ENCODE measurements around the gene TUBGCP2.

The TUBGCP2 gene

DNA sequence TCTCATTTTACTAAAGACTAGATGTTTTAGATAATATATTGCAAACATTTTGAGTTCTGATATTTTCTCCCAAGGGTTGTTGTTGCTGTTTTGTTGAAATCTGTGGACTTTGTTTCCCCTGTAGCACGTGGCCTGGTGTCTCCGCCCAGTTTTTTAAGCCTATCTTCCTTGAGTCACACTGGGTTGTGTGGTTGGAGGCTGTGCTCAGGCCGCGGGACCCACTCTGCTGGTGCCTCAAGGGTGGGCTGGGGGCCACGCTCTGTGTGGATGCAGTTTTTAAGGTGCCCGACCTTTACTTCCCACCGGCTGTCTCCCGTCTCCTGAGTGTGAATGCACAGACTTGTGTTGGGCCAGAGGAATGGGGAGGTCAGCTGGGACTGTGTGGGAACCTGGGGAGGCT, 34.3 kb upstream of the TUBGCP2 start:
- no peak for DNase-seq

DNA sequence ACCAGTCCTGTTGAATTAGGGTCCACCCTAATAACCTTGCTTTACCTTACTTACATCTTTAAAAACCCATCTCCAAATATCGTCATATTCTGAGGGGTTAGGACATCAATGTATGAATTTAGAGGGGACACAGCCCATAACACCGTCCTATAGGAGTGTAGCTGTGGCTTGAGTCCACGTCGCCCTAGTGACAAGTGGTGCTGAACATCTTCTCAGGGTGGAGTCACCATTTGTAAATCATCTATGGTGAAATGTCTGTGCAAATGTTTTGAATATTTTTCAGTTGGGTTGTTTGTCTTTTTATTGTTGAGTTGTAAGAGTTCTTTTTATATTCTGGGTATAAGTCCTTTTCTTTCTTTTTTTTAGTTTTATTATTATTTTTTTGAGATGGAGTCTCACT, 33.3 kb upstream of the TUBGCP2 start:
- DNase-seq = no peak

DNA sequence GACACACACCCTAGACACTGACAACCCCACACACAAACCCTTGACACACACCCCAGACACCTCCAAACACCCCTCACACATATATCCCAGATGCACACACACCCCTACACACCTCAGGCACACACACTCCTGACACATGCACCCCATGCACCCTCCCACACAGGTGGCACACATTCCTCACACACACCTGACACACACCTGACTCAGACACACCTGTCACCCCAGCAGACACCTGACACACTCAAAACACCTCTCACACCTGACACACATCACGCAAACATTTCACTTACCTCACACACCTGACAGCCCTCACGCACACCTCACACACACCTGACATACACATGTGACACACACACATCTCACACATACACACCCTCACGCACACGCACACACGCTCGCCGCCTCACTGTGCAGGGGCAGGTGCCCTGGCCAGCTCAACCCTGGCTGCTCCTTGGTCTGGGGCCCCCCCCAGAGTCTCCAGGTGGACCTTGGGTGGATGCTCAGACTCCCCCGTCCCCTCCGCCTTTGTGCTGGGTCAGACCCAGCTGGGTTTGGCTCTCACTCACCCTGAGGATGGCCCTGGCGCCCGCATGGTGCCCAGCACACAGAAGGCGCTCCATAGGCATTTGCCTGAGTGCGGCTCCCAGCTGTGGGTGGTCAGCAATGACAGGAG, 31.2 kb upstream of the TUBGCP2 start:
- DNase-seq = no peak

DNA sequence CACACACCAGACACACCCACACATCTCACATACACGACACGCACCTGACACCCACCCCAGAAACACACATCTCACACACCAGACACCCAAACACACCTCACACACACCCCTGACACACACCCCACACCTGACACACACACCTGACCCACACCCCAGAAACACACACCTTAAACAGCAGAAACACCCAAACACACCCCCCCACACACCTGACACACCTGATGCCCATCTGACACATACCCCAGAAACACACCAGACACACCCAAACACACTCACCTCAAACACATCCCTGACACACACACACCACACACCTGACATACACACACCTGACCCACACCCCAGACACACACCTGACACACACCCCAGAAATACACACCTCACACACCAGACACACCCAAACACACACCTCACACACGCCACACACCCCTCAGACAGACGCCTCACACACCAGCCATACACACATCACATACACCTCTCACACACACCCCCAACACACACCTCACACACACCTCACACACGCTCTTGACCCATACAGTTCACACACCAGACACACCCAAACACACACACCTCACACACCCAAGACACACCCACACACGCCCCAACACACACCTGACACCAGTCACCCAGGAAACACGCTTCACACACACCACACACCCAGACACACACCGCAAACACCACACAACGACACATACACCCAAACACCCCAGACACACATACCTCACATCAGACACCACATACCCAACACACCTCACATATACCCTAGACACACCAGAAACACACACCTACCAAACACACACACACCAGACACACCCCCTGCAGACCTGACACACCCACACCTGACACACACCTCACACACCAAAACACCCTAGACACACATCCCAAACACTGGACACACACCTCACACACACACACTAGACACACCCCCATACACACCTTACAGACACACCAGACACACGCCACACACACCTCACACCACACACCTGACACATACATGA, 29.7 kb upstream of the TUBGCP2 start:
- no peak for DNase-seq

DNA sequence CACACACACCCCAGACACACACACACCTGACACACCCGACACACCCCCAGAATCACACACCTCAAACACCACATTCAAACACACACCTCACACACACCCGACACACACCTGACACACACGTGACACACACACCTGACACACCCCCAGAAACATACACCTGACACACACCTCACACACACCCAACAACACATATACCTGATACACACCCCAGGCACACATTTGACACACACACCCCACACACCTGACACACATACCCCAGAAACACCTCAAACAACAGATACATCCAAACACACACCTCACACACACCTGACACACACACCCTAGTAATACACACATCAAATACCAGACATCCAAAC, 28.7 kb upstream of the TUBGCP2 start:
- DNase-seq = no peak

DNA sequence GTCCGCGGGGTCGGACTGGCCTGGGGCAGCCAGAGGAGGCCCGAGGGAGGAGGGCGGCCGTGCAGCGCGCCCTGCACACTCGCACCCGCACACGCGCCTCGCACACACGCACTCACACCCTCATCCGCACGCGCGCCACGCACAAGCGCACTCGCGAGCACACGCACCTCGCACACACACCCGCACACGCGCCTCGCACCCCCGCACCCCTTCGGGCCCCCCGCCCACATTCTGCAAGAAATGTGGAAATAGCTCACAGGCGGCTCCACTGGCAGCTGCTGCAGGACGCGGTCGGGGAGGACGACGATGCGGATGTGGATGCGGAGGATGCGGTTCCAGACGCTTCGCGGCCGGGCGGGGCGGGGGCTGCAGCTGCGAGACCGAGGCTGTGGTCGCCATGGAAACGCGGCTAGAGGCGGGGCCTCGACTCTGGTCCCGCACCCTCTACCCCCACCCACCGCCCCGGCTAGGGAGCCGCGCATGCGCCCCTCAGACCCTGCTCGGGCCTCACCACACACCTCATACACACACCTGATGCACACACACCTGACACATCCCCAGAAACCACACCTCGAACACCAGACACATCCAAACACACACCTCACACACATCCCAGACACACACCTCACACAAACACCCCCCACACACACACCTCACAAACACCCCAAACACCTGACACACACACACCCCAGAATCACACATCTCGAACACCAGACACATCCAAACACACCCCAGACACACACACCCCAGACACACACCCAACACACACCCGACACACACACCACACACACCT, 28.1 kb upstream of the TUBGCP2 start, which contains the start of gene CALY:
TSS of gene CALY (minus strand) at position 320 of the 793 bp plus-strand sequence. CDS start 7,907 bp downstream, outside the sequence.
- peak; percentile 63 to 72 for DNase-seq

DNA sequence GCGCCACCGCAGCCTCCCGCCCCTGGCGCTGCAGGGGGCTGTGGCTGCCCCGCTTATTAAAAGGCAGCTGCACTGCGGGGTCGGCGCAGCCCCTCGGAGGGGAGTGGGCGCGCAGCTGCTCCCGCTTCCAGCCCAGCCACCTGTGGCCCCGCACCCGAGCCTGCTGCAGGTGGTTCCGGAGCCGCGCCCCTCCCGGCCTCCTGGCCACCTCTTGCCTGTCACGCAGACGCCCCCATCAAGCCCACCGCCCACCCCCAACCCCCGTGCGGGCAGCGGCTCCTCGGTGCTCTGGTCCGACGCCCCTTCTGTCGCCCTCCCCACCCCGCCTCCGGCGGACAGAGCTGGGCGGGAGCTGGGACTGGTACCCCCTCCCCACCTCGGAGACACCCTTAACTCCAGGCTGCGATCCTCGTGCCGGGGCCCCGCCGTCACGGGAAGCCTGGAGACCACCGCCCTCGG, 27.5 kb upstream of the TUBGCP2 start:
- no peak for DNase-seq

DNA sequence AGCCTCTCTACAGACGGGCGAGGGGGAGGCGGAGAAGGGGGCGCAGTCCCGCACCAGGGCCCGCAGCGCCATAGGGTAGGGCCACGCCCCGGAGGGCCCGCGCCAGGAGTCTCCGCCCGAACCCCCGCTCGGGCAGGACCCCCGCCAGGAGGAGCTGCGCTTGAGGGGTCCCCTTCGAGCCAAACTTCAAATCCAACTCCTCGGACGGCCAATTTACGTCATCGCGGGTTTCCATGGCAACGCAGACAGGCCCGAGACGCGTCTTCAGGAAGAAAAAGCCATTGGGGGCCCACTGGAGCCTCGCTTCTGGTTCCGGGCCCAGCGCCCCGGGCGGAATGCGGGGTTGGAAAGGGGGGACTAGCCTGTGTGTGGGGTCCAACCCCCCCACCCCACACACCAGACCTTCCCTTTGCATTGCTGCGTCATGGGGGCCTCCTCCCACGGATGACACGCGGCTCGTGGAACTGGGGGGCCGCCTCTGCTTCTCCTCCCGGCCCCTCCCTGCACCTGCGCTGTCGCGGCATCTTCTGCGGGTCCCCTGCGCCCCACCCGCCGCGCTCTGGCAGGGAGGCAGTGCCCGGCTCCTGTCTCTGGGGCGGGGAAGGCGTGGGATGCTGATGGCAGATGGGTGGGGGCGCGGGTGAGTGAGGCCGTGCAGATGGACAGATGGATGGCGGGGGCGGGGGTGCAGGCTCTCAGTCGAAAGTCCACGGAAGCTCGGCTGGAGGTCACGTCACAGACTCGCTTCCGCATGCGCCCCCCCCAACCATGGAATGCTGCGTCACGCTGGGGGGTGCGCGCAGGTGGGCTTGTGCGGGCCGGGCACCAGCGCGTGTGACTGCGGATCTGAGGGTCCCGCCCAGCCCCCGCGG, 26.8 kb upstream of the TUBGCP2 start:
- DNase-seq = peak; percentile 79 to 80

DNA sequence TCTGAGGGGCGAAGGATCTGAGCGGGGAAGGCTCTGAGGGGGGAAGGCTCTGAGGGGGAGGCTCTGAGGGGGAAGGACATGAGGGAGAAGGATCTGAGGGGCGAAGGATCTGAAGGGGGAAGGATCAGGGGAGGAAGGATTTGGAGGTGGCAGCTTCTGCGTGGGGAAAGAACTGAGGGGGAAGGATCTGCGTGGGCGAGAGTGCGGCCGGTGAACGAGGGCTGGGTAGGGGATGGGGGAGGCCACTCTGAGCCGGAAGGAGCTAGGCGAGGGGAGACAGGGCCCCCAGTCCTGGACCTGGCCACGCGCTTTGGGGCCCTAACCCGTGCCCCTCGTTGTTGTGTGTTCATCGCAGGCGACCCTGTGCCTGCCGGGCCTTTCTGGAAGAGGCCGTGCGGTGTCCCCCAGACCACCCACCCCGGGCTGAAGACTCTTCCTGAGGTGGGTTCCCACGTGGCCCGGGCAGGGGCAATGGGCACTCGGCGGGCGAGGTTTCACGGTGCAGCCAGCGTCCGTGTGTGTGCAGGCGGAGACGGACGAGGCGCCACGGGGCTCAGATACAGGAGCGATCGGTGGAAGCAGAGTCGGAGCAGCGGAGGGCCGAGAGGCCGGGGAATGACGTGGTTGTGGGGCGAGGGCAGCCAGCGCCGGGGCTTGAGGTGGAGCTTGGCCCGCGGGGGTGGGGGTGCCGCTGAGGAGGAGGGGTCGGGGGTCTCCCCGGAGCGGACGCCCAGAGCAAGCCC, 26.0 kb upstream of the TUBGCP2 start:
- no peak for DNase-seq

DNA sequence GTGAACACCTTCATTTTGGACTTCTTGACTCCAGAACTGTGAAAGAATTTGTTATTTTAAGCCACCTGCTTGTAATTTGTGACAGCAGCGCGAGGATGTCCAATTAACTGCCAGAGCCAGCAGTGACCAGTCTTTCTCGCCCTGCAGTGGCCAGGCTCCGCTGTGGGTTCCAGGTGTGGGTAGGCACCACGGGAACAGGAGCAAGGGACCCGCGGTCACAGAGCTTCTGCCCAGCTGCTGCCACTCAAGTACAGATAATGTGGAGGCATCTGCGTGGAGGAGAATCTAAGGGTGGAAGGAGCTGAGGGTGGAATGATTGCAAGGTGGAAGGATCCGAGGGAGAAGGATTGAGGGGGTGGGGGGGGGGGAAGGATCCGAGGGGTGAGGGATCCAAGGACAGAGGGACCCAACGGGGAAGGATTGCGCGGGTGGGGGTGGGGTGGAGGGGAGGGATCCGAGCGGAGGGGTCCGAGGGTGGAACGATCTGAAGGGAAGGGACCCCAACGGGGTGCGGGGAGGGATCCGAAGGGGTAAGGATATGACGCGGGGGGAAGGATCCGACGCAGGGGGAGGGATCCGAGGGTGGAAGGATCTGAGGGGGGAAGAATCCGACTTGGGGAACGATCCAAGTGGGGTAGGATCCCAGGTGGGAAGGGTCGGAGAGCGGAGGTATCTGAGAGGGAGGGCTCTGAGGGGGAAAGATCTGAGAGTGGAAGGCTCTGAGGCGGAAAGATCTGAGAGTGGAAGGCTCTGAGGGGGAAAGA, 24.4 kb upstream of the TUBGCP2 start:
- DNase-seq = no peak

DNA sequence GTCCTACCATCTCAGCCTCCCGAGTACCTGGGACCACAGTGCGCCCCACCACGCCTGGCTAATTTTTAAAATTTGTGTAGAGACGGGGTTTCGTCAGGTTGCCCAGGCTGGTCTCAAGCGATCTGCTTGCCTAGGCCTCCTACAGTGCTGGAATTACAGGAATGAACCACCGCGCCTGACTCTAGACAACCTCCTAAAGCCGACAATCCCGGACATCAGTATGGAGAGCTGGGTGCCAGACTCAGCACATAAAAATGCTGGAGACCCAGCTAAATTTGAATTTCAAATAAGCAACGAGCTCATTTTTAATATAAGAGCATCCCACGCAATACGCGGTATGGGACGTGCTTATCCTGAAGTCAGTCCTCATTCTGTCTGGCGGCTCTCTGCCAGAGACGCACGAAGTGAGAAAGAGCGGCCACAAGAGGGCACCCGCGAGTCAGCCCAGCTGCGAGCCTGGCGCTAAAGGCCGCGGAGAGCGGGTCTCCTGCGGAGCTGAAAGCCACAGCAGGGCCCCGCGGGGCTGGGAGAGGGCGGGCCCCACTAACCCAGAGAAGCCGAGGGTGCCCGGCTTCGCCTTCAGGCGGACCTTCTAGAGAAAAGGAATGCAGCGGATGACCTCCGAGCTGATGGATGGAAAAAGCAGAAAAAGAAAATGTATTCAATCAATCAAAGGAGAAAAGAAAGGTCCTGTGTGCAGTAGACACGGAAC, 21.0 kb upstream of the TUBGCP2 start:
- peak; percentile 91 to 93 for DNase-seq

DNA sequence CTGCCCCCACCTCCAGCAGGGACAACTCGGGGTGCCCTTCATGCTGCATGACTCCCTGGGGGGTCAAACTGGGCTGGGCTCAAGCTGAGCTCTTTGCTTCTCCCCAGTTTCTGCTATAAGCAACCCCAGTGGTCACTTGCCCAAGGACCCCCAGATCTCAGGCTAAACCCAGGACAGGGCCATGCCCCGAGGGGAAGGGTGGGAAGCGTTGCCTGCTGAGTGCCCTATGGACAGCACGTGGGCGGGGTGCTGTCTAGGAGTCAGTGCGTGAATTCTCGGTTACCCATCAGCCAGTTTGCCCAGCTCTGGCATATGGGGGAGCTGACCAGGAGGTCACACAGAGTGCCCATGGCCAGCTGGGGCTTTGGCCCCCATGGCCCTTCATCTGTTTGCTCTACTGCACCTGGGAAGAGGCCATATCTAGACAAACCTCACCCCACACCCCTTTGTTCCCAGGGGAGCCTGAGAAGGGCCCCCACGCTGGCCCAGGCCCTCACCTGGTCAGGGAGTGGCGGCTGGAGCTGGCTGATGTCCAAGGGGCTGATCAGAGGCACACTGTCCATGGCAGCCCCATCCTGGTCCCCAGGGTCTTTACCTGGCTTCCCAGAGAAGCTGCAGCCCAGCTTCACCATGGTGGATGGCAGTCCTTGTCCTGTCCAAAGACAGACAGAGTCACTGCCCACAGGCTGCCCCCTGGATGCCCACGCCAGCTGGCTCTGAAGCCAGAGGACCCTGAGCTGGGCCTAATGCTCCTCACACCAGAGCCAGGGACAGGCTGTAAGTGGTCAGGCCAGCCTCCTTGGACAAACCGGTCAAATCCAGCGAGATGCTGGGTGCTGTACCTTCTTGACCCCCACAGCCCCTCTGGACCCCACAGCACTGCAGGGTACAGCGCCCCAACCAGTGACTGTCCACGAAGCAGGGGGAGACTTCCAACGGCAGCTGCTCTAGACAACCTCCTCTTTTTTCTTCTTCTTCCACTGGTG, 20.0 kb upstream of the TUBGCP2 start:
- DNase-seq = no peak

DNA sequence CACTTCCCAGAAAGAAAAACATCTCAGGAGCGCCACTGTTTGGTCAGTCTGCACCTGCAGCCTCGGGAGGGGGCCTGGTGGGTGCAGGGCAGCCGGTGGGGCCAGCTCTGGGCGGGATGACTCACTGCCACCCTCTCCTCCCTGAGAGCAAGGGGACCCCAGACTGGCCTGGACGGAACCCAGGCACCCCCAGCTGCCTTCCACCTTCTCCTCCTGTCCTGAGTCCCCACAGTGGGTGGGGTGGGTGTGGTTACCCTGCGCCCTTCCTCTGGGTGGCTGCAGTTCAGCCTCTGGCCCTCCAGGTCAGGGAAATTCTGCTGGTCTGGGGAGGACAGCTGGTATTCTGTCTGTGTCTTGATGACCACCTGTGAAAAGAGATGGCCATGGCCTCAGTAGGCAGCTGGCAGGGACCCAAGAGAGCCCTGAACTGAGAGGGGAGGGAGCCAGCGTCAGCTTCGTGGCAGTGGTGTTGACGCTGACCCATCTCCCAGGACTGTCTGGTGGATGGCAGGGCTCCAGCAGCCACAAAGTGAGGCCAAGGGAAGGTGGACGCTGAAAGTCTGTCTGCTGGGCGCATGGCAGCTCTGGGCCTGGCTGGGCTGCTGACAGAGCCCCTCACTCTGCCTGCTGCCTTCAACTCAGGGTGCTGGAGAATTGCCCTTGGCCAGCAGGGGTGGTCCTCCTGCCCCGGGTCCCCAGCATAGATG, 19.1 kb upstream of the TUBGCP2 start:
- no peak for DNase-seq

DNA sequence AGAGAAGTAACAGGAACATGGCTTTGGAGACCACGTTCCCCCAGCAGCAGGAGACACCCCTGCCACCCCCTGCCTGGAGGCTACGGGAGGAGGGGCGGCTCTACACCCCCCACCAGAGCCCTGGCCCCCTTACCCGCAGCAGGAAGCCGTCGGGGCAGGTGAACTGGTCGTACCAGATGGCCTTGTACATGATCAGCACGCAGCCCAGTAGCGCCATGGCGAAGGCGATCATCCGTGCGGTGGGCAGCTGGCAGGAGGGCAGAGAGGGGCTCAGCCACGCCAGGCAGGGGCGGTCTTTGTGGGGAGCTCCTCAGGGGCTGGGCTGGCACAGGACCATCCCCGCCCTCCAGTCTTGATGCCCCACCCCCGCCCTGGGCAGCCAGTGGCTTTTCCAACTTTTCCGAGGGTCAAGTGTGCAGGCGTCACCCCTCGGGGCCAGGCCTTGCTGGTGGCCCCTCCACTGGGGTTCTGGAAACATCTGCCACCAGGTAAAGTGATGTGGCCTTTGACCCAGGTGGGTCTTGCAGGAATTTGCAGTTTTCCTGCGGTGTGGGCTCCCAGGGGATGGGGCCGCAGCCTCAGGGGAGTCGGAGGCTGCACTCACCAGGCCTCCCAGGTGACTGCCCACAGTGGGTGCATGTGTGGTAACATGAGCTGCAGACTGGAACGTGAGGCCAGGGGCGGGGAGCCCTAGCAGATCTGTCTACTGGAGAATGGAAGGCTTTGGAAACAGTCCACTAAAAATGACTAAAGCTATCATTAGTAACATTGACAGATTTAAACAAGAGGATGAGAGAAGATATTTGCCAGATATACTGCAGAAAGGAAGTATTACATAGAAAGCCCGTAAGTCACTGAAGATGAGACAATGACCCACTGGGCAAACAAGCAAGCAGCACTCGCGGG, 18.3 kb upstream of the TUBGCP2 start:
- no peak for DNase-seq

DNA sequence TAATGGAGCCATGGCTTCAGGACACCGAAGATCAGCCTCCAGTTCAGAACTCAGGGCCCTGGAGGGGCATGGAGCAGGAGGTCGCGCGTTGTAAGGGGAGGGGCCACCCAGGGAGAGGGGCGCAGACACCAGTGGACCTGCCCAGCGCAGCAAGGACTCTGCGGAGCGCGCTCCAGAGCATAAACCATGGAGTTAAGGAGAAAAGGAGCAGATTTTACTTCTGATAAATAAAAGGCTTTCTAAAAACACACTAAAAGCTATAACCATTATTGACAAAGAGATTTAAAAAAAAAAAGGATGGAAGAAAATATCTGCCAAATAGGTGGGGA, 17.5 kb upstream of the TUBGCP2 start:
- no peak for DNase-seq

DNA sequence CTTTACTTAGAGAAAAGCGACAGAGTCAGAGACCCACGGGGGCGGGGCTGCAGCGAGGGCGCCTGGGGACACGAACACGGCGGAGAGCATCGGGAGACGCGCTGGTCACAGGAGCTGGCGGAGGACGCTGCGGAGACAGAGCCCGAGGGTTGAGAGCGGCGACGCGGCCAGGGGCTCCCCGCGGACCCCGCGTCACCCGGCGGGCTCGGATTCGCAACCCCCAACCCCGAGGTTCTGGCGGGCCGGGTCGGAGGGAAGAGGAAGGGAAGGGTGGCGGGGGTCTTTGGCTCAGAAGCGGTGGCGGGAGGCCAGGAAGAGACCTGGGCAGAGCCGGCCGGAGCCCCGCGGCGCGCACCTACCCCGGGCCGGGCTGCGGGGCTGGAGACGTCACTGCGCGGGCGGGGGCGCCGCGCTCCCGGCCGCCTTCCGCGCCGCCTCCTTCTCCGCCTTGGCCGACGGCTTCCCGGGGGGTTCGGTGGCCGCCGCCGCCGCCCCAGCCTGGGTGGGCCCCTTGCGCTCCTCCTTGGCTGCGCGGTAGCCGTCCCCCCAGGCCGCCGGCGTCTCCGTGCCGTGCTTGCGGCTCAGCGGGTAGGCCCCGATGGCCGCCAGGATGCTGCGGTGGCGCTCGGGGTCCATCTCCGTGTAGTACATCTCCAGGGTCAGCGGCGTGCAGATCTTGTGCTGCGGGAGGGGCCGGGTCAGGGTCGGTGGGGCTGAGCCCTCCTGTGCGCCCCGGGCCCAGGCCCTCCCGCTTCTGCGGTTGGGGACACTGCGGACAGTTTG, 17.0 kb upstream of the TUBGCP2 start:
- no peak for DNase-seq
